ENCODE results near the gene SPATA31C1. TPM values are rescaled to one million over a fixed set of nuclear protein-coding genes. Genes with fewer than 3 reads are reported as not detected.
"Not testable (repeated sequence)": the region's sequence is repeated elsewhere in the genome, so short reads cannot be mapped to it uniquely, and the experiment has no call there.

The SPATA31C1 gene
- total RNA-seq, 2 experiments from 2014 or later, result not detected

DNA sequence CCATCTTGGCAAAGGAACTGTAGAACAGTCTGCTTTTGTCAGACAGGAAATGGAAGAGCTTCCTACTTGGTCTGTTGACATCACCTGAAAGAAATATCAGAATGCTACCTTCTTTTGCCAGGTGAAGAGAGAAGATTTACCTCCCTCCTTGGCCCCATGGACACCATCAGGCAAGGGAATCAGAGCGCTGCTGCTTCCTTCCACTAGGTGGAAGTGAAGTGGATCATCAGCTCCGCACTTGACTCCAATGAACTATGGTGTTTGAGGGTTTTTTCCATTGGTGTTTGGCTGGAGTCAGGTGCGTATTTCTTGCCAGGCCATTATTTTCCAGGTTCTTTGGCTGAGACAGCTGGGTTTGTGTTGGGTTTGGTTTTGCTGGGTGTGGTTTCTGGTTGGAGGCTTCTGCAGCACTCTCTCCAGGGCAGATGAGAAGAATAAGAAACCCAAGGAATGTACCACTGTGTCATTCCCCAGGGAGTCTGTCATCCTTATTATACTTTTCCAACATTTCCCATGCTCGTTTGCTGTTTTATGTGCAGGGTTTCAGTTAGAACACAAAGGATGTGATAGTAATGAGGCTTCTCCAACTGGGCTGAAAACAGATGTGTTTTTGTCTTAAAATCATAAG, 22.6 kb upstream of the SPATA31C1 start:
- intact Hi-C loops (cut with DNase I, micrococcal nuclease), result no loop called here
- ATAC-seq (ENCODE audit: poor library complexity) (no peak), DNase-seq (no peak)
- Mint-ChIP-seq H3K9me3 (peaks cover 2% of the 10 kb centered on the region), H3K4me1 (ENCODE audit: low read depth) (no peaks in the 10 kb centered on the region), H3K27ac (no peak overlapping the region), H3K4me3 (no peak overlapping the region), H3K36me3 (ENCODE audit: low read depth) (no peaks in the 10 kb centered on the region), H3K27me3 (peaks cover 25% of the 10 kb centered on the region)
- Histone ChIP-seq H3K36me3 (ENCODE audit: insufficient read depth, low read length) (no peaks in the 10 kb centered on the region), H3K27me3 (ENCODE audit: control insufficient read depth in 1 of 2, insufficient read depth in 2 of 2, low read length in 2 of 2) (peaks cover 3 to 5% of the 10 kb centered on the region in 2 experiments), H3K4me3 (ENCODE audit: low read length) (no peak overlapping the region), H3K9me3 (ENCODE audit: control insufficient read depth in 1 of 2, insufficient read depth in 1 of 2, low read length in 2 of 2) (no peaks in the 10 kb centered on the region), H3K27ac (ENCODE audit: low read depth in 1 of 2, low read length in 2 of 2) (no peak overlapping the region), H3K4me1 (ENCODE audit: insufficient read depth, low read length) (no peaks in the 10 kb centered on the region)
- POLR2A ChIA-PET, result no interaction called here
- TF ChIP-seq, protein P1, sequence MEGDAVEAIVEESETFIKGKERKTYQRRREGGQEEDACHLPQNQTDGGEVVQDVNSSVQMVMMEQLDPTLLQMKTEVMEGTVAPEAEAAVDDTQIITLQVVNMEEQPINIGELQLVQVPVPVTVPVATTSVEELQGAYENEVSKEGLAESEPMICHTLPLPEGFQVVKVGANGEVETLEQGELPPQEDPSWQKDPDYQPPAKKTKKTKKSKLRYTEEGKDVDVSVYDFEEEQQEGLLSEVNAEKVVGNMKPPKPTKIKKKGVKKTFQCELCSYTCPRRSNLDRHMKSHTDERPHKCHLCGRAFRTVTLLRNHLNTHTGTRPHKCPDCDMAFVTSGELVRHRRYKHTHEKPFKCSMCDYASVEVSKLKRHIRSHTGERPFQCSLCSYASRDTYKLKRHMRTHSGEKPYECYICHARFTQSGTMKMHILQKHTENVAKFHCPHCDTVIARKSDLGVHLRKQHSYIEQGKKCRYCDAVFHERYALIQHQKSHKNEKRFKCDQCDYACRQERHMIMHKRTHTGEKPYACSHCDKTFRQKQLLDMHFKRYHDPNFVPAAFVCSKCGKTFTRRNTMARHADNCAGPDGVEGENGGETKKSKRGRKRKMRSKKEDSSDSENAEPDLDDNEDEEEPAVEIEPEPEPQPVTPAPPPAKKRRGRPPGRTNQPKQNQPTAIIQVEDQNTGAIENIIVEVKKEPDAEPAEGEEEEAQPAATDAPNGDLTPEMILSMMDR (IDR thresholded peaks at IDR 0.05), result no peak
- CTCF ChIA-PET, result no interaction called here

DNA sequence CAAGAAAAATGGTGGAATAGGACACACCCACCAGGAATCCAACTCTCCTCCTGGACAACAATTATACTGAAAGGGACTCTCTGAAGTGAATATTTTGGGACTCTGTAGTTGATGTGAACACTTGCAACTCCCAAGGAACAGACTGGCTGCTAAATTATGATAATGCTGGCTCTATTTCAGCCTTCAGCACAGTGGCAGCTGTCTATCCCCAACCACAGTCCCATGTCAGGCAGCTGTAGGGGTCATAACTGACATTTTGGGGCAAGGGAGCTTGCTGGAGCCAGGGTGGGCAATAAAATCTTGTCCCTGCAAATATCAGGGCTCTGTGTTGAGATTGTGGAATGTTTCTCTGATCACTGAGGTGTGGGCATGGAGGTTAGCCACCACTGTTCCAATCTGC, 20.9 kb upstream of the SPATA31C1 start:
- H3K4me1 ChIP-seq (ENCODE audit: insufficient read depth, low read length), result no peaks in the 10 kb centered on the region
- Mint-ChIP-seq H3K36me3 (ENCODE audit: low read depth) (no peaks in the 10 kb centered on the region), H3K4me3 (no peak overlapping the region), H3K4me1 (ENCODE audit: low read depth) (no peaks in the 10 kb centered on the region), H3K27me3 (peaks cover 33% of the 10 kb centered on the region), H3K27ac (no peak overlapping the region), H3K9me3 (peaks cover 5% of the 10 kb centered on the region)
- TF ChIP-seq, protein P1 (IDR thresholded peaks at IDR 0.05), result no peak
- intact Hi-C loops (cut with DNase I, micrococcal nuclease), result no loop called here
- no peak overlapping the region for H3K27ac ChIP-seq (ENCODE audit: low read depth in 1 of 2, low read length in 2 of 2)
- no peaks in the 10 kb centered on the region for H3K36me3 ChIP-seq (ENCODE audit: insufficient read depth, low read length)
- no peak overlapping the region for H3K4me3 ChIP-seq (ENCODE audit: low read length)
- ChIA-PET POLR2A (no interaction called here), CTCF (no interaction called here)
- peaks cover 0 to 2% of the 10 kb centered on the region in 2 experiments for H3K9me3 ChIP-seq (ENCODE audit: control insufficient read depth in 1 of 2, insufficient read depth in 1 of 2, low read length in 2 of 2)
- H3K27me3 ChIP-seq (ENCODE audit: control insufficient read depth in 1 of 2, insufficient read depth in 2 of 2, low read length in 2 of 2), result peaks cover 3 to 5% of the 10 kb centered on the region in 2 experiments
- DNase-seq (no peak), ATAC-seq (ENCODE audit: poor library complexity) (no peak)

DNA sequence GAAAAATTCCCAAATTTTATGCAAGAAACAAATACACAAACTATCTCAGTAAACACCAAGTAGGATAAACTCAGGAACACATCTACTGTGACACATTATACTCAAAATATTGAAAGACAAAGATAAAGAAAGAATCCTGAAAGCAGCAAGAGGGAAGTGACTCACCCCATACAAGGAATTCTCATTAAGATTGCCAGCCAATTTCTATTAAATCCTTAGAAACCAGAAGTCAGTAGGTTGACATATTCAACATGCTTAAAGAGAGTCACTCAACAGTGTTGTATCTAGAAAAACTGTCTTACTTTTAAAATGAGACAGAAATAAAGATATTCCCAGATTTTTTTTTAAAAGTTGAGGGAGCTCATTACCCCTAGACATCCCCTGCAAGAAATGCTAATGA, 19.6 kb upstream of the SPATA31C1 start:
- POLR2A ChIA-PET, result no interaction called here
- H3K4me1 ChIP-seq (ENCODE audit: insufficient read depth, low read length), result no peaks in the 10 kb centered on the region
- Mint-ChIP-seq H3K27ac (no peak overlapping the region), H3K36me3 (ENCODE audit: low read depth) (no peaks in the 10 kb centered on the region), H3K9me3 (peaks cover 5% of the 10 kb centered on the region), H3K4me1 (ENCODE audit: low read depth) (no peaks in the 10 kb centered on the region), H3K27me3 (peaks cover 33% of the 10 kb centered on the region), H3K4me3 (no peak overlapping the region)
- CTCF ChIA-PET, result no interaction called here
- no peak for DNase-seq
- ATAC-seq (ENCODE audit: poor library complexity), result no peak
- TF ChIP-seq, protein P1 (IDR thresholded peaks at IDR 0.05), result no peak
- peaks cover 7% of the 10 kb centered on the region in 2 experiments for H3K9me3 ChIP-seq (ENCODE audit: control insufficient read depth in 1 of 2, insufficient read depth in 1 of 2, low read length in 2 of 2)
- no peak overlapping the region for H3K4me3 ChIP-seq (ENCODE audit: low read length)
- no peaks in the 10 kb centered on the region for H3K36me3 ChIP-seq (ENCODE audit: insufficient read depth, low read length)
- peaks cover 3 to 5% of the 10 kb centered on the region in 2 experiments for H3K27me3 ChIP-seq (ENCODE audit: control insufficient read depth in 1 of 2, insufficient read depth in 2 of 2, low read length in 2 of 2)
- H3K27ac ChIP-seq (ENCODE audit: low read depth in 1 of 2, low read length in 2 of 2), result no peak overlapping the region
- intact Hi-C loops (cut with DNase I, micrococcal nuclease), result no loop called here

DNA sequence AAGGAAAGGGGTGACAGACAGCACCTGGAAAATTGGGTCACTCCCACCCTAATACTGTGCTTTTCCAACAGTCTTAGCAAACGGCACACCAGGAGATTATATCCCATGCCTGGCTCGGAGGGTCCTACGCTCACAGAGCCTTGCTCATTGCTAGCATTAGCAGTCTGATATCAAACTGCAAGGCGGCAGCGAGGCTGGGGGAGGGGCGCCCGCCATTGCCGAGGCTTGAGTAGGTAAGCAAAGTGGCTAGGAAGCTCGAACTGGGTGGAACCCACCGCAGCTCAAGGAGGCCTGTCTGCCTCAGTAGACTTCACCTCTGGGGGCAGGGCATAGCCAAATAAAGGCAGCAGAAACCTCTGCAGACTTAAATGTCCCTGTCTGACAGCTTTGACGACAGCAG, 15.4 kb upstream of the SPATA31C1 start:
- CTCF ChIA-PET; POLR2A ChIA-PET; H3K27me3 ChIP-seq (ENCODE audit: control insufficient read depth in 1 of 2, insufficient read depth in 2 of 2, low read length in 2 of 2); H3K36me3 Mint-ChIP-seq (ENCODE audit: low read depth); H3K9me3 Mint-ChIP-seq; H3K36me3 ChIP-seq (ENCODE audit: insufficient read depth, low read length); H3K4me1 ChIP-seq (ENCODE audit: insufficient read depth, low read length); H3K27ac Mint-ChIP-seq; H3K4me3 ChIP-seq (ENCODE audit: low read length); DNase-seq; H3K9me3 ChIP-seq (ENCODE audit: control insufficient read depth in 1 of 2, insufficient read depth in 1 of 2, low read length in 2 of 2); H3K4me3 Mint-ChIP-seq; H3K27ac ChIP-seq (ENCODE audit: low read depth in 1 of 2, low read length in 2 of 2); ATAC-seq (ENCODE audit: poor library complexity); H3K4me1 Mint-ChIP-seq (ENCODE audit: low read depth); intact Hi-C loops (cut with DNase I, micrococcal nuclease): not testable (repeated sequence)
- peaks cover 35% of the 10 kb centered on the region for H3K27me3 Mint-ChIP-seq

Measured in CD4-positive, alpha-beta T cell (primary cell).